Activated T-helper 17 cell treated with anti-CD3 and anti-CD28 coated beads, Interleukin-2, amount 50 U/mL, for 72 hours (primary cell): ENCODE results near the gene FBXO2. TPM values are rescaled to one million over a fixed set of nuclear protein-coding genes. Genes with fewer than 3 reads are reported as not detected.

Experiments used
- ATAC-seq: fragments of 150-1000 bp; cut with Tn5 transposase; replicated peaks from 2 replicates; pipeline ENCODE4 v1.10.0; 2021; ENCODE audit warnings: mild to moderate bottlenecking, moderate library complexity
- H3K27ac Mint-ChIP-seq: one replicate; pipeline ENCODE4 v1.8.0; 2022; ENCODE audit warnings: mixed read lengths
- H3K27me3 Mint-ChIP-seq: one replicate; pipeline ENCODE4 v1.8.0; 2022; ENCODE audit warnings: mixed read lengths
- H3K36me3 Mint-ChIP-seq: one replicate; pipeline ENCODE4 v1.8.0; 2022; ENCODE audit warnings: low read depth, mild to moderate bottlenecking, mixed read lengths
- H3K4me1 Mint-ChIP-seq: one replicate; pipeline ENCODE4 v1.8.0; 2022; ENCODE audit warnings: mixed read lengths
- H3K4me3 Mint-ChIP-seq: one replicate; pipeline ENCODE4 v1.8.0; 2022; ENCODE audit warnings: mild to moderate bottlenecking, mixed read lengths
- H3K9me3 Mint-ChIP-seq: one replicate; pipeline ENCODE4 v1.8.0; 2022; ENCODE audit warnings: mixed read lengths
- total RNA-seq, 2 donors: library from RNA; stranded (reverse); gene quantifications; one replicate each; pipeline ENCODE4 v1.2.3, GENCODE V29; 2022

Gene FBXO2
- total RNA-seq, 2 donors from 2014 or later: 1.3 to 4.0 TPM

GRCh38 chr1:11638121-11638520 is 16.1 kb downstream of the FBXO2 start:
- no peak overlapping the region for H3K4me3 Mint-ChIP-seq
- peaks cover 10% of the 10 kb centered on the region for H3K27me3 Mint-ChIP-seq
- H3K4me1 Mint-ChIP-seq: no peaks in the 10 kb centered on the region

DNA sequence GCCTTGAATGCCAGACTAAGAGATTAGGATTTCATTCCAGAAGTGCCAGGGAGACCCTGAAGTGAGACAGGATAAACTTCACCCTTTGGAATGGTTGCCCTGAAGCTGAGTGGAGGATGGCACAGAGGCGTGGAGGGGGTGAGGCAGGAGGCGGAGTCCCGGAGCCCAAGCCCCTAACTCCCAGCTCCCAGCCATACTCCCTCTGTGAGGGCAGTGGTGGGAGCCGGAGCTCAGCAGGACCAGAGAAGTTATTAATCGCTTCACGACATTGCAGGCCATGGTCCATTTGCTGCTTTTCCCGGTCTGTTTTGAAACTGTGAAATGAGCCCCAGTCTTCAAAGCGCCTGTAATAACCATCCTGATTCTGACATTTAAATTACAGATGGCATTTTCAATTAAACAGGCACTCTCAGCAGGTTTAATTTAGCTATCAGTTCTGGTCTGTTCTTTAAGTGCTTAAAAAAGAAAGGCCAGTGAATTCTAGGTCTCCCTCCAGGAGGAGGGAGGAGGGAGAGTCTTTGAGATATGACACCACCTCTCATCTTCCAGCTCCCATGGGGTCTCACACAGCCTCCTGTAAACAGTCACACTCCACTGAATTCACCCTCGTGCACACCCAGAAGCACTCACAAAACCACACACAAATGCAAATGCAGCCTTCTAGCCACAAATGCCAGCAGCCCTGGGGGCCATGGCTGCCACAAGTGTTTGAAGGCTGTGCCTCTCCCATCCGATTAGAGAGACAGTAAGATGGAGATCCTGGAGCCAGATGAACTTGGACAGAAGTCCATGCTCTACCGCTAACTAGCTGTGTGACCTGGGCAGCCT is 19.6 kb downstream of the FBXO2 start:
- H3K36me3 Mint-ChIP-seq: no peaks in the 10 kb centered on the region
- ATAC-seq: no peak
- no peaks in the 10 kb centered on the region for H3K9me3 Mint-ChIP-seq
- H3K4me3 Mint-ChIP-seq: no peak overlapping the region
- no peak overlapping the region for H3K27ac Mint-ChIP-seq
- H3K27me3 Mint-ChIP-seq: peaks cover 13% of the 10 kb centered on the region
- H3K4me1 Mint-ChIP-seq: no peaks in the 10 kb centered on the region

More at GRCh38 chr1:11638121-11638520, 16.1 kb downstream of the FBXO2 start:
- Mint-ChIP-seq H3K27ac (no peak overlapping the region), H3K9me3 (no peaks in the 10 kb centered on the region), H3K36me3 (no peaks in the 10 kb centered on the region)
- no peak for ATAC-seq

GRCh38 chr1:11629184-11630016 is 24.8 kb downstream of the FBXO2 start:
- no peaks in the 10 kb centered on the region for H3K9me3 Mint-ChIP-seq
- H3K27ac Mint-ChIP-seq: no peak overlapping the region
- H3K27me3 Mint-ChIP-seq: peaks cover 30% of the 10 kb centered on the region
- H3K4me1 Mint-ChIP-seq: no peaks in the 10 kb centered on the region
- no peak overlapping the region for H3K4me3 Mint-ChIP-seq
- no peak for ATAC-seq
- no peaks in the 10 kb centered on the region for H3K36me3 Mint-ChIP-seq

DNA sequence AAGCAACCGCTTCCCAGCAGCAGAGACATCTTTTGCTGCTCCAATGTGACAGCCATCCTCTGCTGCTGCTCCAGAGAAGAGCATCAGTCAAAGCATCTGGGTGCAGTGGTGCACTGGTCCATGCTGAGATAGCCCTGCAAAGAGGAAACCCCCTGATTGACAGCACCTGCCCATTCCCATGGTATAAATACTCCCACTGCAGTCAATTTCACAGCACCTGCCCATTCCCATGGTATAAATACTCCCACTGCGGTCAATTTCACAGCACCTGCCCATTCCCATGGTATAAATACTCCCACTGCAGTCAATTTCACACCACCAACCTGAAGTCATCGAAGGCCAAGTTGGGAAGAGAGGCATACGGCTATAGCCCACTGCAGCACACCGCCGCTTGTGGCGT is 25.5 kb downstream of the FBXO2 start:
- H3K4me3 Mint-ChIP-seq: no peak overlapping the region
- no peaks in the 10 kb centered on the region for H3K4me1 Mint-ChIP-seq
- H3K9me3 Mint-ChIP-seq: no peaks in the 10 kb centered on the region
- peaks cover 27% of the 10 kb centered on the region for H3K27me3 Mint-ChIP-seq
- no peak for ATAC-seq
- no peak overlapping the region for H3K27ac Mint-ChIP-seq
- H3K36me3 Mint-ChIP-seq: no peaks in the 10 kb centered on the region

DNA sequence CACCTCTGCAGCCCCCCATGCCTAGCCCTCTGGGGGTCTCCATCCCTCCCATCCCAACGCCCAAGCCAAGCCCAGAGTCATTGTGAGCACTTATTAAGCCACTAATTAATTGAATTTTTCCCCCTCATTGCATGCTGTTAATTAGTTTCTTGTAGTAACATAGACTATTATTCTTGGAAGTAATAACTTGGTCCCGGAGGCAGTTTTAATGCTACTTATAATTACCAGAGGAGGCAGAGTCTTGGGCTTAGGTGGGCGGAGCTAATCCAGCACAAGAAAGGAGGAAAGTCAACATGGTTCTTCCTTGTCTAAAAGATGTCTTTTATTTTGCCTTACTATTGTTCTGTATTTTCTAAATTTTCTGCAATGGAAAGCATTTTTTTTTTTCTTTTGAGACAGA is 27.7 kb downstream of the FBXO2 start:
- no peak for ATAC-seq
- no peak overlapping the region for H3K4me3 Mint-ChIP-seq
- H3K4me1 Mint-ChIP-seq: no peaks in the 10 kb centered on the region
- no peak overlapping the region for H3K27ac Mint-ChIP-seq
- H3K9me3 Mint-ChIP-seq: no peaks in the 10 kb centered on the region
- no peaks in the 10 kb centered on the region for H3K36me3 Mint-ChIP-seq
- H3K27me3 Mint-ChIP-seq: peaks cover 27% of the 10 kb centered on the region

GRCh38 chr1:11623702-11624101 is 30.5 kb downstream of the FBXO2 start:
- Mint-ChIP-seq H3K36me3 (no peaks in the 10 kb centered on the region), H3K9me3 (no peaks in the 10 kb centered on the region), H3K4me3 (no peak overlapping the region), H3K27ac (no peak overlapping the region), H3K27me3 (peaks cover 16% of the 10 kb centered on the region), H3K4me1 (no peaks in the 10 kb centered on the region)
- ATAC-seq: no peak

- Mint-ChIP-seq H3K36me3 (no peaks in the 10 kb centered on the region), H3K27ac (no peak overlapping the region), H3K9me3 (no peaks in the 10 kb centered on the region), H3K27me3 (peaks cover 12% of the 10 kb centered on the region), H3K4me1 (no peaks in the 10 kb centered on the region), H3K4me3 (no peak overlapping the region)
- no peak for ATAC-seq
These were observed 31.8 kb downstream of the FBXO2 start for GRCh38 chr1:11622398-11622797.

DNA sequence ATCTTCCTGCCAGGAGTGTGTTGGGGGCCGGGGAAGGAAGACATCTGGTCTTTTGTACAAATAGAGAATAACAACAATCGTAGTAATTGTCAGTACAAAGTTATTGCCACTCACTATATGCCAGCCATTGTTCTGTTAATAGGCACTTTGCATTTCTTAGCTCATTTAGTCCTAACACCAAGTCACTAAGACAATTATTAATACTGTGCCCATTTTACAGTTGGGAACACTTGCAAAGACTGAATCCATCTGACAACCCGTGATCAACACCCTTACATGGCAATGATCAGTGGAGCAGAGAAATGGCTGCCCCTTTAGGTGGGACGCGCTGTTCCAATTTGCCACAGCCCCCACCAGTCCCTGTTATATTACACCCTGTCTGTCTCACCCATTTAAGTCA is 33.3 kb downstream of the FBXO2 start:
- no peaks in the 10 kb centered on the region for H3K36me3 Mint-ChIP-seq
- H3K4me1 Mint-ChIP-seq: no peaks in the 10 kb centered on the region
- H3K9me3 Mint-ChIP-seq: no peaks in the 10 kb centered on the region
- ATAC-seq: no peak
- peaks cover 17% of the 10 kb centered on the region for H3K27me3 Mint-ChIP-seq
- H3K27ac Mint-ChIP-seq: no peak overlapping the region
- H3K4me3 Mint-ChIP-seq: no peak overlapping the region

DNA sequence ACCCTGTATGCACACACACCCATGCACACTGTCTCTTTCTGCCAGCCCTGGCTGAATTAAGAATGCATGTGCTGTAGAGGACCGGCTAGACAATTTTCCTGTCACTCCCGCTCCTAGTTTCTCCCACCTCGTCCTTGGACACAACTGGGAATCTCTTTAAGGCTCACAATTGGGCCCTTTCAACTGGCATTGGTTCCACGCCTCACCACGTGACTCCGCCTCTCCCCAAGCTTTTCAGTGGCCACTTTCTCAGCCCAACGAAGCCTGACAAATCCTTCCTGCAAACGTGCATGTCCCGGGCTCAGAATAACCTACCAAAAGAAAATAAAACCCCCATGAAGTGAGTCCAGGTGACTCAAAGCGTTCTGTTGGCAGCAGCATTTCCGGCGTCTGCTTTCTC is 33.8 kb downstream of the FBXO2 start:
- peaks cover 12% of the 10 kb centered on the region for H3K27me3 Mint-ChIP-seq
- H3K27ac Mint-ChIP-seq: no peak overlapping the region
- no peaks in the 10 kb centered on the region for H3K4me1 Mint-ChIP-seq
- no peak overlapping the region for H3K4me3 Mint-ChIP-seq
- no peak for ATAC-seq
- H3K36me3 Mint-ChIP-seq: no peaks in the 10 kb centered on the region
- H3K9me3 Mint-ChIP-seq: no peaks in the 10 kb centered on the region

- no peak overlapping the region for H3K4me3 Mint-ChIP-seq
- no peaks in the 10 kb centered on the region for H3K9me3 Mint-ChIP-seq
- no peak overlapping the region for H3K27ac Mint-ChIP-seq
- no peak for ATAC-seq
- no peaks in the 10 kb centered on the region for H3K36me3 Mint-ChIP-seq
- H3K4me1 Mint-ChIP-seq: no peaks in the 10 kb centered on the region
- H3K27me3 Mint-ChIP-seq: peaks cover 13% of the 10 kb centered on the region
These were observed 36.5 kb downstream of the FBXO2 start for GRCh38 chr1:11617741-11618140.

- Mint-ChIP-seq H3K27me3 (peaks cover 13% of the 10 kb centered on the region), H3K4me3 (no peak overlapping the region), H3K4me1 (no peaks in the 10 kb centered on the region), H3K9me3 (no peaks in the 10 kb centered on the region), H3K36me3 (no peaks in the 10 kb centered on the region), H3K27ac (no peak overlapping the region)
- no peak for ATAC-seq
These were observed 36.9 kb downstream of the FBXO2 start for GRCh38 chr1:11617314-11617713.

DNA sequence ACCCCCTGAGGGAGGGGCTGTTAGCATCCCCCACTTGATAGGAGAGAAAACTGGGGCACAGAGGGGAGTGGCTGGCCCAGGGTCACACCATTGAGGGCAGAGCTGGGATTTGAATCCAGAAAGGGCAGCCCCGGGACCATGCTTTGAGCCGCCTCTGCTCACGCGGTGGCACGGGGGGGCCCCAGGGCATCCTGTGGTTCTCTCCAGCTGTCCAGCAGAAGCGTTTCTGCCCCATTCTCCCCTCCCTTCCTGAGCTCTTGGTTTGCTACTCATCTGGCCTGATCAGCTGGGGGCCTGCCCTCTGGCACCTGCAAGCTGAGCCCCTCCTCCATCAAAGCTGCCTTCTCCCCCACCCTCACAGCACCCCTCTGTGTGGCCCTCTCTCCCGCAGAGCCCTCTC is 37.5 kb downstream of the FBXO2 start:
- peaks cover 13% of the 10 kb centered on the region for H3K27me3 Mint-ChIP-seq
- no peaks in the 10 kb centered on the region for H3K4me1 Mint-ChIP-seq
- no peak overlapping the region for H3K4me3 Mint-ChIP-seq
- ATAC-seq: no peak
- no peaks in the 10 kb centered on the region for H3K9me3 Mint-ChIP-seq
- no peak overlapping the region for H3K27ac Mint-ChIP-seq
- H3K36me3 Mint-ChIP-seq: no peaks in the 10 kb centered on the region

DNA sequence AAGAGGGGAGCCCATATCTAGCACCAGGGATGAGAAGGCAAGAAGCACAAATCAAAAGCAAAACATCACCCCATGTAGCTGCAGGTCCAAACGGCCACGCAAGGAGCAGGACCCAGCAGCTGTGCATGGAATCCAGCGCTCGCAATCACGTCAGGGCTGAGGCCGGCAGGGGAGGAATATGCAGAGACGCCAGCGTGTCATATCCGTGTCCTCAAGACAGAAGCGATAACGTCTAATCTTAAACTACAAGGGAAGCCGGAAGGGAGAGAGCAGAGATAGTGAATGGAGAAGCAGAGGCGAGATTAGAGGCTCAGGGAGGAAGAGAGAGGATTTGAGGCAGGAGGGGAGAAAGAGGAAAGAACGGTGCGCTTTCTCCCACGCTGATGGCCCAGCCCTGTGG is 39.1 kb downstream of the FBXO2 start:
- no peak for ATAC-seq
- Mint-ChIP-seq H3K4me3 (no peak overlapping the region), H3K27ac (no peak overlapping the region), H3K27me3 (peaks cover 13% of the 10 kb centered on the region), H3K4me1 (no peaks in the 10 kb centered on the region), H3K36me3 (no peaks in the 10 kb centered on the region), H3K9me3 (no peaks in the 10 kb centered on the region)

- Mint-ChIP-seq H3K4me1 (no peaks in the 10 kb centered on the region), H3K27ac (no peak overlapping the region), H3K9me3 (no peaks in the 10 kb centered on the region), H3K27me3 (peaks cover 13% of the 10 kb centered on the region), H3K4me3 (no peak overlapping the region), H3K36me3 (no peaks in the 10 kb centered on the region)
- ATAC-seq: no peak
These were observed 40.9 kb downstream of the FBXO2 start for GRCh38 chr1:11613347-11613746.
